Measurements from ENCODE around the gene ABCC2. TPM values are rescaled to one million over a fixed set of nuclear protein-coding genes. Genes with fewer than 3 reads are reported as not detected.
"Not testable (repeated sequence)": the region's sequence is repeated elsewhere in the genome, so short reads cannot be mapped to it uniquely, and the experiment has no call there.

The ABCC2 gene
- total RNA-seq, 4 donors from 2014 or later, result 0.32 to 2.9 (median 0.42) TPM

DNA sequence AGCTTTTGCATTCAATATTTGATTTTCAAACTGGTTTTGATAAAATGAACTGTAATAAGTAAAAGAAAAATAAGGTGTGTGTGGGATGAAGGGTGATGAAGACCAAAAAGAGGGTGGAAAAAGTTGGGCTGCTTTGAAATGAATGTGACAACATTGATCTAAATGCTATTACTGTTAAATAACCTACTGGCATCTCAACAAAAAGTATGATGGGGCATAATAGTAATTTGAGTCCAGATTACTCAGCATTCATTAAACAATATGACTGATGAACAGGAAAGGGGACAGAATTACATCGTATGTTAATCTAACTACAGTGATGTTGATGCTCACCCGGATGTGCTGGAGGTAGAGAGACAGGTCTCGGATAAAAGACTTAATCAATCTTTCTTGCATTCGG, 112.2 kb downstream of the ABCC2 start:
- no peak for DNase-seq (ENCODE audit: extremely low spot score)
- TF ChIP-seq CTCF (IDR thresholded peaks at IDR 0.05) (no peak), EP300 (IDR thresholded peaks at IDR 0.05) (no peak), POLR2AphosphoS5 (IDR thresholded peaks at IDR 0.05) (no peak), POLR2A (IDR thresholded peaks at IDR 0.05; ENCODE audit: low read depth) (no peak)
- H3K4me3 ChIP-seq, result no peak overlapping the region
- peaks cover 0 to 3% (median 0%) of the 10 kb centered on the region in 4 donors for H3K4me1 ChIP-seq
- 82% methylated on average over 4 of the region's 4 CpGs for WGBS
- intact Hi-C loops (cut with DNase I), result no loop called here
- no peaks in the 10 kb centered on the region for H3K27me3 ChIP-seq
- H3K9me3 ChIP-seq, result no peaks in the 10 kb centered on the region
- peaks cover 23 to 81% (median 70%) of the 10 kb centered on the region in 4 donors for H3K36me3 ChIP-seq
- no peak overlapping the region for H3K27ac ChIP-seq (replicated peaks in 1 of 4)

DNA sequence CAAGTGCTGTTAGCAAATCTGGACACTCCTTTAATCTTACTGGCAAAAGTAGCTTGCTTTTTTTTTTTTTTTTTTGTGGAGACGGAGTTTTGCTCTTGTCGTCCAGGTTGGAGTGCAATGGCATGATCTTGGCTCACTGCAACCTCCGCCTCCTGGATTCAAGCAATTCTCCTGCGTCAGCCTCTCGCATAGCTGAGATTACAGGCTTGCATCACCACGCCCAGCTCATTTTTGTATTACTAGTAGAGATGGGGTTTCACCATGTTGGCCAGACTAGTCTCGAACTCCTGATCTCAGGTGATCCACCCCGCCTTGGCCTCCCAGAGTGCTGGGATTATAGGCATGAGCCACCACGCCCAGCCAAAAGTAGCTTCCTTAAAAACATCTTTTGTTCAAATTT, 112.6 kb downstream of the ABCC2 start:
- H3K4me3 ChIP-seq; intact Hi-C loops (cut with DNase I); H3K27me3 ChIP-seq; H3K27ac ChIP-seq (replicated peaks in 1 of 4); H3K9me3 ChIP-seq; DNase-seq (ENCODE audit: extremely low spot score); H3K4me1 ChIP-seq: not testable (repeated sequence)
- peaks cover 23 to 85% (median 73%) of the 10 kb centered on the region in 4 donors for H3K36me3 ChIP-seq
- WGBS, result 92% methylated on average over 9 of the region's 9 CpGs

DNA sequence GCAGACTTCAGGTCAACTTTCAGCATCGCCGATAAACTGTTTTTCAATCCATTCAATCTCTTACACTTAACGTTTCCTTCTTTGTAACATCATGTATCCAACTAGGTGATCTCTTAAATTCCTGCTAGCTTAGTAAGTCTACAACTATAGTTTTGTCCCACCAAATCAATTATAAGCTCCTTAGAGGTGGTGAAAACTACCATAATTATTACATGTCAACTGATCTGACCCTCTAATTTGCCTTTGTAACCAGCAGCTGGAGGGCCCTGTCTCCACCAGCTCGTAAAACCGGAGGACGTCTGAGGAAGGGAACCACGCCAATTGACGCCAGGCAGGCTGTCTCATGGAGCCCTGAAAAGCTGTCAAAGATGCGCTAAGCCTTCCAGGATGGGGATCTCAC, 113.4 kb downstream of the ABCC2 start:
- no peak overlapping the region for H3K4me3 ChIP-seq
- peaks cover 23 to 83% (median 77%) of the 10 kb centered on the region in 4 donors for H3K36me3 ChIP-seq
- no peak for DNase-seq (ENCODE audit: extremely low spot score)
- no peak for TF ChIP-seq POLR2A (IDR thresholded peaks at IDR 0.05; ENCODE audit: low read depth)
- no peak for TF ChIP-seq CTCF (IDR thresholded peaks at IDR 0.05)
- TF ChIP-seq EP300 (IDR thresholded peaks at IDR 0.05), result no peak
- TF ChIP-seq POLR2AphosphoS5 (IDR thresholded peaks at IDR 0.05), result no peak
- H3K27me3 ChIP-seq, result no peaks in the 10 kb centered on the region
- WGBS, result 90% methylated on average over 9 of the region's 9 CpGs
- H3K27ac ChIP-seq (replicated peaks in 1 of 4), result no peak overlapping the region
- H3K9me3 ChIP-seq, result no peaks in the 10 kb centered on the region
- peaks cover 0 to 3% (median 0%) of the 10 kb centered on the region in 4 donors for H3K4me1 ChIP-seq
- intact Hi-C loops (cut with DNase I), result no loop called here

Other genes with a start within 250 kb of the ABCC2 start
- under 1 TPM in 2 of 4 donors, not detected in 2; 0.19 to 0.34 TPM for gene NKX2-3, start 249.7 kb upstream of the ABCC2 start, total RNA-seq
- 10 to 100 TPM; 29.8 to 42.8 (median 31.5) TPM for gene SLC25A28, start 162.2 kb upstream of the ABCC2 start, total RNA-seq
- gene ENTPD7, start 123.1 kb upstream of the ABCC2 start, total RNA-seq, result 1 to 10 TPM; 3.3 to 4.8 (median 4.4) TPM
- 10 to 100 TPM; 21.0 to 30.5 (median 24.1) TPM for gene COX15, start 50.5 kb upstream of the ABCC2 start, total RNA-seq
- gene CUTC, start 50.4 kb upstream of the ABCC2 start, total RNA-seq, result 10 to 100 TPM; 17.6 to 28.7 (median 24.1) TPM
- 10 to 100 TPM; 14.5 to 21.6 (median 17.4) TPM for gene DNMBP, start 227.3 kb downstream of the ABCC2 start, total RNA-seq